ENCODE data around the gene ENKUR. TPM values are rescaled to one million over a fixed set of nuclear protein-coding genes. Genes with fewer than 3 reads are reported as not detected.

Gene ENKUR
- total RNA-seq, 1 donor from 2014 or later: 0.12 TPM

- intact Hi-C loops (cut with micrococcal nuclease): loop anchor here (1.0 to 5.0 kb wide), 3 partner anchors 66 to 308 kb away; no protein-coding TSS in a partner anchor
These were observed 64.5 kb downstream of the ENKUR start for GRCh38 chr10:24951201-24952142.

- intact Hi-C loops (cut with micrococcal nuclease): loop anchor here (5.0 kb wide), 1 partner anchor 128 kb away; no protein-coding TSS in a partner anchor
These were observed 65.5 kb downstream of the ENKUR start for GRCh38 chr10:24950439-24950838.

GRCh38 chr10:24949616-24950015 lies 66.3 kb downstream of the ENKUR start:
- intact Hi-C loops (cut with micrococcal nuclease): loop anchor here (5.0 kb wide), 1 partner anchor 127 kb away; no protein-coding TSS in a partner anchor

GRCh38 chr10:24947304-24948097 lies 68.5 kb downstream of the ENKUR start:
- intact Hi-C loops (cut with micrococcal nuclease): no loop called here

GRCh38 chr10:24944512-24945255 lies 71.3 kb downstream of the ENKUR start:
- intact Hi-C loops (cut with micrococcal nuclease): no loop called here

GRCh38 chr10:24938525-24938924 lies 77.4 kb downstream of the ENKUR start:
- intact Hi-C loops (cut with micrococcal nuclease): no loop called here

GRCh38 chr10:24938076-24938475 lies 77.9 kb downstream of the ENKUR start:
- intact Hi-C loops (cut with micrococcal nuclease): no loop called here

- intact Hi-C loops (cut with micrococcal nuclease): no loop called here
These were observed 80.3 kb downstream of the ENKUR start for GRCh38 chr10:24935504-24936292.

Other genes starting within 250 kb of the ENKUR start
- 0.27 and 1.0 TPM in 2 replicates for gene PRTFDC1, start 63.6 kb downstream of the ENKUR start, total RNA-seq
- gene THNSL1, start 454 bp upstream of the ENKUR start, total RNA-seq: 1.3 and 1.9 TPM in 2 replicates
- not detected in 2 replicates for gene GPR158, start 158.8 kb upstream of the ENKUR start, total RNA-seq

Data from T-helper 1 cell treated with Interleukin-12 subunit alpha and Interleukin-12 subunit beta and Interleukin-4 antibody, amounts not matched to agents 30 ng/mL and 1 ng/mL, for 36 hours (primary cell).